ENCODE measurements around the gene LRRFIP2.

DNA sequence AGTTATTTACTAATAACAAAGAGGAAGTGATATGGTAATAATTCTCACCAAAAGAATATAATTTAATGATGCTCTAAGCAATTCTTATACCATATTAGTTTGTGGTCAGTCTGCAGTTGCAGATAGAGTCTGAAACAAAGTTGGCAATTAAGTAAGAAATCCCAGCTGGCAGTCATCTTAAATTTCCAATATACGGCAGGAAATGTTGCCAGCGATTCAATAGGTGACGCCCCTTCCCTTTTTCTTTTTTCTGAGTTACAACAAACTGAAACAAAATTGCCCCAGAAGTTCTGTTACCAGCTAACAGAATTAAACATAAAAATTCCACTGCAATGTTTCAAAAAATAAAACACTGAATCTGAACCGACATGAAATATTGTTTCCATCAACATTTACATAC, 26.7 kb downstream of the LRRFIP2 start:
- TF ChIP-seq, protein P1, sequence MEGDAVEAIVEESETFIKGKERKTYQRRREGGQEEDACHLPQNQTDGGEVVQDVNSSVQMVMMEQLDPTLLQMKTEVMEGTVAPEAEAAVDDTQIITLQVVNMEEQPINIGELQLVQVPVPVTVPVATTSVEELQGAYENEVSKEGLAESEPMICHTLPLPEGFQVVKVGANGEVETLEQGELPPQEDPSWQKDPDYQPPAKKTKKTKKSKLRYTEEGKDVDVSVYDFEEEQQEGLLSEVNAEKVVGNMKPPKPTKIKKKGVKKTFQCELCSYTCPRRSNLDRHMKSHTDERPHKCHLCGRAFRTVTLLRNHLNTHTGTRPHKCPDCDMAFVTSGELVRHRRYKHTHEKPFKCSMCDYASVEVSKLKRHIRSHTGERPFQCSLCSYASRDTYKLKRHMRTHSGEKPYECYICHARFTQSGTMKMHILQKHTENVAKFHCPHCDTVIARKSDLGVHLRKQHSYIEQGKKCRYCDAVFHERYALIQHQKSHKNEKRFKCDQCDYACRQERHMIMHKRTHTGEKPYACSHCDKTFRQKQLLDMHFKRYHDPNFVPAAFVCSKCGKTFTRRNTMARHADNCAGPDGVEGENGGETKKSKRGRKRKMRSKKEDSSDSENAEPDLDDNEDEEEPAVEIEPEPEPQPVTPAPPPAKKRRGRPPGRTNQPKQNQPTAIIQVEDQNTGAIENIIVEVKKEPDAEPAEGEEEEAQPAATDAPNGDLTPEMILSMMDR (IDR thresholded peaks at IDR 0.05; ENCODE audit: insufficient read depth, low read depth, low read length) = no peak
- no peak for TF ChIP-seq EZH2 (IDR thresholded peaks at IDR 0.05; ENCODE audit: insufficient read depth, low read length)
